ENCODE measurements around the gene USP20. TPM values are rescaled to one million over a fixed set of nuclear protein-coding genes. Genes with fewer than 3 reads are reported as not detected.
A peak's percentile ranks its signal among the peaks of the same experiment; 100 is the strongest.

USP20 gene
- total RNA-seq, 1 donor from 2014 or later: 15.7 TPM

DNA sequence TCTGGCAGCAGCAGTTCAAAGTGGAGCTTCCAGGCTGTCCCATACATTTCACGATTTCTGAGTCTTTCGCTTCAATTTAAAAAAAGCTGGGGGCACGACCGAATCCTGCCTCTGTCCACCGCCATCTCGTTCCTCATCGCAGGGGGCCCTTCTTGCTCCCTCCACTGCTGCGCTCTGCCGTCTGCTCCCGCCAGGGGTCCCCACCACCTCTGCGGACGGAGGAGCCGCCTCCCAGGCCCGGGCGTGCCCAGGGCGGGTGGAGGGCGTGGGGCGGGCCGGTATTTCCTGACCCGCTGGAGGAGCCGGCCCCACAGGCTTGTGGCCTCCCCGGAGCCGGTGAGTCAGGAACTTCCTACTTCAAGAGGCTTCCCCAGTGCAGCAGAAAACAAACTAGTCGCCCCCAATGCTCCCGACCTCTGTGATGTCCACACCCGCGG is 50.4 kb downstream of the USP20 start:
- Histone ChIP-seq H3K27me3 (ENCODE audit: control insufficient read depth, insufficient read depth, low read length) (no peaks in the 10 kb centered on the region), H3K4me3 (ENCODE audit: low read depth, low read length) (no peak overlapping the region), H3K36me3 (ENCODE audit: control insufficient read depth, insufficient read depth, low read length) (no peaks in the 10 kb centered on the region)
- TF ChIP-seq CTCF (IDR thresholded peaks at IDR 0.05; ENCODE audit: insufficient read depth, low read length, poor library complexity, severe bottlenecking): peak; percentile 95
- DNase-seq (ENCODE audit: low read depth): peak; percentile 71

GRCh38 chr9:129886226-129887174 is 51.2 kb downstream of the USP20 start:
- no peak for TF ChIP-seq CTCF (IDR thresholded peaks at IDR 0.05; ENCODE audit: insufficient read depth, low read length, poor library complexity, severe bottlenecking)
- Histone ChIP-seq H3K27me3 (ENCODE audit: control insufficient read depth, insufficient read depth, low read length) (no peaks in the 10 kb centered on the region), H3K4me3 (ENCODE audit: low read depth, low read length) (no peak overlapping the region)

GRCh38 chr9:129887334-129888292 is 52.4 kb downstream of the USP20 start:
- Histone ChIP-seq H3K36me3 (ENCODE audit: control insufficient read depth, insufficient read depth, low read length) (no peaks in the 10 kb centered on the region), H3K4me3 (ENCODE audit: low read depth, low read length) (no peak overlapping the region), H3K27me3 (ENCODE audit: control insufficient read depth, insufficient read depth, low read length) (no peaks in the 10 kb centered on the region)
- DNase-seq (ENCODE audit: low read depth): peak; percentile 21
- TF ChIP-seq CTCF (IDR thresholded peaks at IDR 0.05; ENCODE audit: insufficient read depth, low read length, poor library complexity, severe bottlenecking): peak; percentile 36

More at GRCh38 chr9:129886226-129887174, 51.2 kb downstream of the USP20 start:
- no peaks in the 10 kb centered on the region for H3K36me3 ChIP-seq (ENCODE audit: control insufficient read depth, insufficient read depth, low read length)
- DNase-seq (ENCODE audit: low read depth): no peak

GRCh38 chr9:129888293-129889121 is 53.2 kb downstream of the USP20 start:
- no peak overlapping the region for H3K4me3 ChIP-seq (ENCODE audit: low read depth, low read length)
- no peak for TF ChIP-seq CTCF (IDR thresholded peaks at IDR 0.05; ENCODE audit: insufficient read depth, low read length, poor library complexity, severe bottlenecking)
- no peak for DNase-seq (ENCODE audit: low read depth)
- H3K36me3 ChIP-seq (ENCODE audit: control insufficient read depth, insufficient read depth, low read length): no peaks in the 10 kb centered on the region
- no peaks in the 10 kb centered on the region for H3K27me3 ChIP-seq (ENCODE audit: control insufficient read depth, insufficient read depth, low read length)

Measured in kidney epithelial cell (primary cell).